SK-N-SH (cell line): Measurements from ENCODE around the gene CACNA1G.

Experiments
- CTCF ChIP-seq: fragments of 200-600 bp; sonication (generic); IDR thresholded peaks from 2 replicates; pipeline ENCODE4 v1.6.1; 2017; ENCODE audit warnings: antibody characterized with exemption, mild to moderate bottlenecking, moderate library complexity
- EZH2phosphoT487 ChIP-seq: fragments of 200-600 bp; sonication (generic); IDR thresholded peaks from 2 replicates; pipeline ENCODE4 v1.6.1; 2017; ENCODE audit warnings: low read depth, mixed run types, mild to moderate bottlenecking, antibody characterized with exemption, moderate library complexity, borderline replicate concordance
- FOXJ3 ChIP-seq: sonication (generic); formaldehyde crosslinking; IDR thresholded peaks from 2 replicates; pipeline ENCODE4 v1.5.1; 2020; ENCODE audit warnings: mild to moderate bottlenecking, missing genetic modification reagents
- FOXM1 ChIP-seq: IDR thresholded peaks from 2 replicates; pipeline ENCODE4 v1.4.0; 2012; ENCODE audit warnings: low read depth, mild to moderate bottlenecking
- MEF2A ChIP-seq: IDR thresholded peaks from 2 replicates; pipeline ENCODE4 v1.4.0; 2012; ENCODE audit warnings: low read depth, borderline replicate concordance
- RCOR1 ChIP-seq: fragments of 150-350 bp; IDR thresholded peaks from 2 replicates; pipeline ENCODE4 v1.6.1; 2017; ENCODE audit warnings: antibody characterized with exemption, low read length
- RXRA ChIP-seq: IDR thresholded peaks from 2 replicates; pipeline ENCODE4 v1.4.0; 2012; ENCODE audit warnings: low read depth, mild to moderate bottlenecking, borderline replicate concordance

DNA sequence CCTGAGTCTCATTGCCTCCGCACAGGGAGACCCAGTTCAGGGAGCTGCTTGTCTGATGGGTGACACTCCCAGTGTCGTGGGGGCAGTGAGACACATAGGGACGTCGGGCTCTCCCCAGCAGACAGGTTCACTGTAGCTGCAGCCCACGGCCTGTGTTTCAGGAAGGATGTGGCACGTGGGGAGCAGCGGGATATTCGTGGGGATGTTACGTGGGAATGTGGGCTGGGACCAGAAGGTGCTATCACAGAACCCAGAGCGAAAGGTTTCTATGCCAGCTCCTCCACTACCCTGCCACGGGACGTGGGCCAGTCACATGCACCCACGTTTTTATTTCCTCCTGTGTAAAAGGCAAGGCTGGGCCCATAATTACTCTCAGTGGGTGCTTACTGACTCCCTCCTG, 16.3 kb downstream of the CACNA1G start:
- TF ChIP-seq CTCF = no peak
- no peak for TF ChIP-seq RXRA
- TF ChIP-seq FOXJ3 (CRISPR knock-in tag) = no peak
- no peak for TF ChIP-seq FOXM1
- TF ChIP-seq RCOR1 = no peak
- no peak for TF ChIP-seq MEF2A
- no peak for TF ChIP-seq EZH2phosphoT487
